SK-N-SH treated with all-trans-retinoic acid at 6 μM for 48 hours (cell line): ENCODE measurements around the gene NBAS.

Experiments used
- ATAC-seq: fragments of 200-7000 bp; cut with Tn5 transposase; 3 replicates; pipeline ENCODE4 v1.9.1; 2020; ENCODE audit warnings: mild to moderate bottlenecking, moderate library complexity
- ARNTL ChIP-seq: fragments of 450-650 bp; formaldehyde crosslinking; IDR thresholded peaks from 2 replicates; pipeline ENCODE4 v1.5.0; 2020; ENCODE audit warnings: low read depth, mild to moderate bottlenecking, moderate library complexity, borderline replicate concordance
- BACH2 ChIP-seq: fragments of 250-450 bp; sonication (Bioruptor Pico); IDR thresholded peaks from 2 replicates; pipeline ENCODE4 v1.9.0; 2021; ENCODE audit warnings: mild to moderate bottlenecking, borderline replicate concordance
- CREB5 ChIP-seq: fragments of 250-450 bp; sonication (Bioruptor Pico); IDR thresholded peaks from 2 replicates; pipeline ENCODE4 v1.5.1; 2020; ENCODE audit warnings: low read depth, mild to moderate bottlenecking, moderate library complexity
- CSDC2 ChIP-seq: fragments of 250-450 bp; sonication (Bioruptor Pico); IDR thresholded peaks from 2 replicates; pipeline ENCODE4 v1.5.0; 2020; ENCODE audit warnings: mild to moderate bottlenecking, moderate library complexity
- CSRNP3 ChIP-seq: fragments of 250-450 bp; sonication (Bioruptor Pico); IDR thresholded peaks from 2 replicates; pipeline ENCODE4 v1.5.1; 2021; ENCODE audit warnings: mild to moderate bottlenecking, moderate library complexity
- ESRRG ChIP-seq: fragments of 250-450 bp; sonication (Bioruptor Pico); IDR thresholded peaks from 2 replicates; pipeline ENCODE4 v1.6.1; 2021; ENCODE audit warnings: mild to moderate bottlenecking
- GLIS3 ChIP-seq: fragments of 250-450 bp; sonication (Bioruptor Pico); IDR thresholded peaks from 2 replicates; pipeline ENCODE4 v1.5.0; 2020; ENCODE audit warnings: mild to moderate bottlenecking, moderate library complexity
- ISL1 ChIP-seq: fragments of 250-450 bp; sonication (Bioruptor Pico); IDR thresholded peaks from 2 replicates; pipeline ENCODE4 v2.1.2; 2022; ENCODE audit warnings: mild to moderate bottlenecking, moderate library complexity
- OSR1 ChIP-seq: fragments of 250-450 bp; sonication (Bioruptor Pico); IDR thresholded peaks from 2 replicates; pipeline ENCODE4 v1.8.0; 2022; ENCODE audit warnings: moderate library complexity, mild to moderate bottlenecking, inconsistent platforms
- PATZ1 ChIP-seq: fragments of 250-450 bp; sonication (Bioruptor Pico); IDR thresholded peaks from 2 replicates; pipeline ENCODE4 v1.8.0; 2020; ENCODE audit warnings: mild to moderate bottlenecking, moderate library complexity, borderline replicate concordance
- POU6F1 ChIP-seq: fragments of 250-450 bp; sonication (Bioruptor Pico); IDR thresholded peaks from 2 replicates; pipeline ENCODE4 v1.8.0; 2021; ENCODE audit warnings: low read depth, mild to moderate bottlenecking, moderate library complexity, borderline replicate concordance
- PPARA ChIP-seq: fragments of 250-450 bp; sonication (Bioruptor Pico); IDR thresholded peaks from 2 replicates; pipeline ENCODE4 v1.5.0; 2020; ENCODE audit warnings: mild to moderate bottlenecking, borderline replicate concordance
- RARB ChIP-seq: fragments of 250-450 bp; sonication (Bioruptor Pico); IDR thresholded peaks from 2 replicates; pipeline ENCODE4 v1.8.0; 2021; ENCODE audit warnings: mild to moderate bottlenecking, moderate library complexity
- SNAI2 ChIP-seq: fragments of 250-450 bp; sonication (Bioruptor Pico); IDR thresholded peaks from 2 replicates; pipeline ENCODE4 v1.5.0; 2020; ENCODE audit warnings: mild to moderate bottlenecking, moderate library complexity
- TCF4 ChIP-seq: fragments of 250-450 bp; sonication (Bioruptor Pico); IDR thresholded peaks from 2 replicates; pipeline ENCODE4 v1.8.0; 2021; ENCODE audit warnings: mild to moderate bottlenecking, moderate library complexity, borderline replicate concordance
- TOX ChIP-seq: fragments of 250-450 bp; sonication (Bioruptor Pico); IDR thresholded peaks from 2 replicates; pipeline ENCODE4 v1.8.0; 2021; ENCODE audit warnings: mild to moderate bottlenecking, moderate library complexity, borderline replicate concordance
- TSHZ2 ChIP-seq: fragments of 250-450 bp; sonication (Bioruptor Pico); IDR thresholded peaks from 2 replicates; pipeline ENCODE4 v1.5.0; 2020; ENCODE audit warnings: mild to moderate bottlenecking, moderate library complexity
- ZC3H10 ChIP-seq: fragments of 250-450 bp; sonication (Bioruptor Pico); IDR thresholded peaks from 2 replicates; pipeline ENCODE4 v1.5.1; 2021; ENCODE audit warnings: mild to moderate bottlenecking, moderate library complexity
- ZFP3 ChIP-seq: fragments of 250-450 bp; sonication (Bioruptor Pico); IDR thresholded peaks from 2 replicates; pipeline ENCODE4 v1.5.0; 2020; ENCODE audit warnings: mild to moderate bottlenecking, moderate library complexity
- ZFP30 ChIP-seq: fragments of 450-650 bp; formaldehyde crosslinking; IDR thresholded peaks from 2 replicates; pipeline ENCODE4 v1.5.0; 2022; ENCODE audit warnings: mild to moderate bottlenecking, moderate library complexity
- ZNF565 ChIP-seq: fragments of 450-650 bp; formaldehyde crosslinking; conservative IDR thresholded peaks from 2 replicates; pipeline ENCODE4 v1.5.0; 2020; ENCODE audit warnings: low read depth, mild to moderate bottlenecking, moderate library complexity
- ZNF70 ChIP-seq: fragments of 450-650 bp; formaldehyde crosslinking; IDR thresholded peaks from 2 replicates; pipeline ENCODE4 v1.5.0; 2020; ENCODE audit warnings: mild to moderate bottlenecking, moderate library complexity
- ZNF8 ChIP-seq: fragments of 450-650 bp; formaldehyde crosslinking; IDR thresholded peaks from 2 replicates; pipeline ENCODE4 v1.5.0; 2020; ENCODE audit warnings: mild to moderate bottlenecking, moderate library complexity

Gene NBAS

GRCh38 chr2:15331787-15332186 is 229.3 kb downstream of the NBAS start:
- TF ChIP-seq SNAI2 (CRISPR knock-in tag) (no peak), ISL1 (CRISPR knock-in tag) (no peak), ZFP30 (no peak), ZC3H10 (CRISPR knock-in tag) (no peak), BACH2 (no peak), TOX (no peak), ESRRG (no peak), CSDC2 (no peak), ZNF8 (CRISPR knock-in tag) (no peak), ZNF70 (CRISPR knock-in tag) (no peak), TCF4 (CRISPR knock-in tag) (no peak), ARNTL (CRISPR knock-in tag) (no peak), ZNF565 (CRISPR knock-in tag) (no peak), PPARA (CRISPR knock-in tag) (no peak), RARB (no peak), PATZ1 (CRISPR knock-in tag) (no peak), CSRNP3 (no peak)
- no peak for ATAC-seq

- ATAC-seq = no peak
- TF ChIP-seq CSDC2 = no peak
- TF ChIP-seq ZFP3 (CRISPR knock-in tag) = no peak
- no peak for TF ChIP-seq TOX
- TF ChIP-seq ESRRG = no peak
- no peak for TF ChIP-seq ZNF70 (CRISPR knock-in tag)
- no peak for TF ChIP-seq PATZ1 (CRISPR knock-in tag)
- TF ChIP-seq TSHZ2 (CRISPR knock-in tag) = no peak
- no peak for TF ChIP-seq ARNTL (CRISPR knock-in tag)
- TF ChIP-seq ISL1 (CRISPR knock-in tag) = no peak
- TF ChIP-seq RARB = no peak
- no peak for TF ChIP-seq PPARA (CRISPR knock-in tag)
- TF ChIP-seq CREB5 = no peak
- TF ChIP-seq TCF4 (CRISPR knock-in tag) = no peak
- no peak for TF ChIP-seq ZNF565 (CRISPR knock-in tag)
- no peak for TF ChIP-seq SNAI2 (CRISPR knock-in tag)
- no peak for TF ChIP-seq POU6F1
- TF ChIP-seq GLIS3 (CRISPR knock-in tag) = no peak
- TF ChIP-seq ZC3H10 (CRISPR knock-in tag) = no peak
- TF ChIP-seq ZFP30 = no peak
- no peak for TF ChIP-seq OSR1 (CRISPR knock-in tag)
These were observed 235.8 kb downstream of the NBAS start for GRCh38 chr2:15325296-15325695.
